ENCODE data around the gene BBC3. TPM values are rescaled to one million over a fixed set of nuclear protein-coding genes. Genes with fewer than 3 reads are reported as not detected.
"Not testable (repeated sequence)": the region's sequence is repeated elsewhere in the genome, so short reads cannot be mapped to it uniquely, and the experiment has no call there.

The BBC3 gene
- total RNA-seq: 5.1 TPM
- long read RNA-seq, partial matches to known transcripts: 2 of 6 reads
- long read RNA-seq, other reads (novel, unspliced or antisense): 0 of 6 reads

DNA sequence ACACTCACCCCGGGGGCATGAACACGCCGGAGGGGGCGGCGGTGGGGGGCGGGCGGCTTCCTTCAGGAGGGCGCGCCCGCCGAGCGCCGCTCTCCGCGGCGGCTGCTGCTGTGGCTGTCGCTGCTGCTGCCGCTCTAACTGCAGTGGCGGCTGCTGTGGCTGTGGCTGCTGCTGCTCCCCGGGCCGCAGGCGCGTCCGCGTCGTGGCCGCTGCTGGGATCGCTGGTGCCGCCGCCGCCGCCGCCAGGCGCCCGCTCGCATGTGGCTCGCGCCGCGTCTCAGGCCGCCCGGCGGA, at the start of gene BBC3:
BBC3 (minus strand) TSS at position 279 of the 294 bp plus-strand sequence. CDS start 2,768 bp downstream, outside the sequence.
- ATAC-seq: no peak
- intact Hi-C loops (cut with micrococcal nuclease): no loop called here
- DNase-seq: no peak

DNA sequence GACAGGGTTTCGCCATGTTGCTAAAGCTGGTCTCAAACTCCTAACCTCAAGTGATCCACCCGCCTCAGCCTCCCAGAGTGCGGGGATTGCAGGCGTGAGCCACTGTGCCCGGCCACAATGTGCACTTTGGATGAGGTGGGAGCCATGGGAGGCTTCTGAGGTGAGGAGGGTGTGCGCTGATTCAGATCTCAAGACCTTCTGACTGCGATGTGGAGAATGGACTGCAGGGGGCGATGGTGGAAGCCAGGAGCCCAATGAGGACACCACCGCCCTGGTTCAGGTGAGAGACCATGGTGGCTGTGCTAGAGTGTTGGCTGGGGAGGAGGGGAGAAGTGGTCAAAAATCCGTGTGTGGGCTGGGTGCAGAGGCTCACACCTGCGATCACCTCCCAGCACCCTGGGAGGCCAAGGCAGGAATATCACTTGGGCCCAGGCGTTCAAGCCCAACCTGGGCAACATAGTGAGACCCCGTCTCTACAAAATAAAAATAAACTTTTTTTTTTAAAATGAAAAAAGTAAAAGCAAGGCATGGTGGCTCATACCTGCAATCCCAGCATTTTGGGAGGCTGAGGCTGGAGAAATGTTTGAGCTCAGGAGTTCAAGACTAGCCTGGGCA, 49.3 kb upstream of the BBC3 start:
- intact Hi-C loops (cut with micrococcal nuclease): no loop called here
- no peak for DNase-seq
- no peak for ATAC-seq

GRCh38 chr19:47276513-47276912, 45.5 kb upstream of the BBC3 start:
- DNase-seq; ATAC-seq; intact Hi-C loops (cut with micrococcal nuclease): not testable (repeated sequence)

- DNase-seq: peak; percentile 69
- intact Hi-C loops (cut with micrococcal nuclease): no loop called here
- peak; percentile 0 for ATAC-seq
These were observed 44.9 kb upstream of the BBC3 start for GRCh38 chr19:47275791-47276461.

GRCh38 chr19:47274891-47275761, 44.1 kb upstream of the BBC3 start:
- intact Hi-C loops (cut with micrococcal nuclease): no loop called here
- ATAC-seq (no peak), DNase-seq (no peak)

GRCh38 chr19:47274071-47274890, 43.3 kb upstream of the BBC3 start, which contains the start of gene INAFM1:
INAFM1 (plus strand) TSS chr19:47274885; CDS start chr19:47274920, 35 bp downstream.
- intact Hi-C loops (cut with micrococcal nuclease): no loop called here
- ATAC-seq (peak; percentile 83), DNase-seq (peak; percentile 99)

GRCh38 chr19:47273313-47274070, 42.5 kb upstream of the BBC3 start:
- intact Hi-C loops (cut with micrococcal nuclease): no loop called here
- ATAC-seq: peak; percentile 77
- peak; percentile 94 for DNase-seq

- DNase-seq (peak; percentile 63), ATAC-seq (no peak)
- intact Hi-C loops (cut with micrococcal nuclease): no loop called here
These were observed 41.7 kb upstream of the BBC3 start for GRCh38 chr19:47272448-47273312.

GRCh38 chr19:47271949-47272348, 41.0 kb upstream of the BBC3 start:
- intact Hi-C loops (cut with micrococcal nuclease): no loop called here
- DNase-seq (no peak), ATAC-seq (no peak)

GRCh38 chr19:47270408-47270807, 39.4 kb upstream of the BBC3 start:
- intact Hi-C loops (cut with micrococcal nuclease): no loop called here
- DNase-seq: no peak
- ATAC-seq: no peak

GRCh38 chr19:47269596-47269995, 38.6 kb upstream of the BBC3 start:
- intact Hi-C loops (cut with micrococcal nuclease): no loop called here
- DNase-seq (no peak), ATAC-seq (no peak)

DNA sequence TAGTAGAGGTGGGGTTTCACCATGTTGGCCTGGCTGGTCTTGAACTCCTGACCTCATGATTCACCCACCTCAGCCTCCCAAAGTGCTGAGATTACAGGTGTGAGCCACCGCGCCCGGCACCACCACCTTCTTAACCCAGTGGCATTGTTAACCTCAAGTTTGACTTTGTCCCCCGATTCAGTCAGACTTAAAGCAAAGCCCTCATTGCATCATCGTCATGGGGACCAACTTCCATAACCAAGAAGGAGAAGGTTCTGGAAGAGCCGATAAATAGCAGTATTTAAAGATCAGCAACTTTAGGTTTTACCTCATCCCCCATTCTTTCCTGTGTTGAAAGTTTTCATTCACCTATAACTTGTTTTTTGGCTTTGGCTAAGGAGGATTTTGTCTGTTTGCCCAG, 37.0 kb upstream of the BBC3 start:
- no peak for ATAC-seq
- no peak for DNase-seq
- intact Hi-C loops (cut with micrococcal nuclease): no loop called here

GRCh38 chr19:47267350-47267759, 36.4 kb upstream of the BBC3 start:
- intact Hi-C loops (cut with micrococcal nuclease): no loop called here
- no peak for DNase-seq
- ATAC-seq: no peak

GRCh38 chr19:47266401-47266941, 35.5 kb upstream of the BBC3 start:
- no peak for ATAC-seq
- no peak for DNase-seq
- intact Hi-C loops (cut with micrococcal nuclease): no loop called here

DNA sequence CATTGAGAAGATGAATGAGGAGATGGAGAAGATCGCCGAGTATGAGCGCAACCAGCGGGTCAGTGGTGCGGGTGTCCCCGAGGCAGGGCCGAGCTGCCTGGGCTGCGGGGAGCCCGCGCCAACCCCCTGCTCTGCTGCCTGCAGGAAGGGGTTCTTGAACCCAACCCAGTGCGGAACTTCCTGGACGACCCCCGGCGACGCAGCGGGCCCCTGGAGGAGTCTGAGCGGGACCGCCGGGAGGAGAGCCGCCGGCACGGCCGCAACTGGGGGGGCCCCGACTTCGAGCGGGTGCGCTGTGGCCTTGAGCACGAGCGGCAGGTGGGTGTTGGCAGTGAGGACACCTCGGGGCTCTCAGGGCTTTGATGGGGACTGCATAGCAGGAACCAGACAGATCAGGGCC, 33.6 kb upstream of the BBC3 start:
- ATAC-seq (no peak), DNase-seq (no peak)
- intact Hi-C loops (cut with micrococcal nuclease): no loop called here

GRCh38 chr19:47261946-47262793, 31.2 kb upstream of the BBC3 start:
- DNase-seq; intact Hi-C loops (cut with micrococcal nuclease); ATAC-seq: not testable (repeated sequence)

All from left ventricle myocardium superior (tissue), 1 donor.